PFSK-1 (cell line): ENCODE measurements around the gene SNX3.

Experiments used
- FOXP2 ChIP-seq: optimal IDR thresholded peaks from 2 replicates; pipeline ENCODE3; 2011; ENCODE audit warnings: borderline replicate concordance, control low read depth, inconsistent platforms; ENCODE audit not compliant: insufficient read depth; ENCODE audit errors: extremely low read length, extremely low read depth
- POLR2AphosphoS5 ChIP-seq: IDR thresholded peaks from 2 replicates; pipeline ENCODE4 v1.6.1; 2012; ENCODE audit warnings: low read depth, mild to moderate bottlenecking, control low read depth, low read length, moderate library complexity
- REST ChIP-seq, 2 experiments: IDR thresholded peaks; 2 replicates each; pipeline versions ENCODE4 v1.6.1 to v1.8.0; 2011 to 2012; ENCODE audit warnings: low read depth in 2 of 2, low read length in 2 of 2, control low read depth in 1 of 2, inconsistent platforms in 1 of 2, mild to moderate bottlenecking in 1 of 2, moderate library complexity in 1 of 2; ENCODE audit not compliant: insufficient read depth in 1 of 2
- SIN3A ChIP-seq: IDR thresholded peaks from 2 replicates; pipeline ENCODE4 v1.6.1; 2012; ENCODE audit warnings: mild to moderate bottlenecking, low read length, moderate library complexity, borderline replicate concordance; ENCODE audit not compliant: insufficient read depth
- TAF1 ChIP-seq: IDR thresholded peaks from 2 replicates; pipeline ENCODE4 v1.6.1; 2012; ENCODE audit warnings: low read length, control low read depth, borderline replicate concordance; ENCODE audit not compliant: insufficient read depth

Gene SNX3

GRCh38 chr6:108195209-108195608, 65.6 kb downstream of the SNX3 start:
- TF ChIP-seq REST (IDR thresholded peaks at IDR 0.05; ENCODE audit: insufficient read depth in 1 of 2, low read depth in 2 of 2, low read length in 2 of 2) = no peak
- no peak for TF ChIP-seq SIN3A
- no peak for TF ChIP-seq POLR2AphosphoS5
- no peak for TF ChIP-seq TAF1
- TF ChIP-seq FOXP2 = no peak

GRCh38 chr6:108194503-108194902, 66.3 kb downstream of the SNX3 start:
- TF ChIP-seq REST (IDR thresholded peaks at IDR 0.05; ENCODE audit: insufficient read depth in 1 of 2, low read depth in 2 of 2, low read length in 2 of 2) (no peak), TAF1 (no peak), FOXP2 (no peak), POLR2AphosphoS5 (no peak), SIN3A (no peak)

GRCh38 chr6:108193835-108194234, 67.0 kb downstream of the SNX3 start:
- TF ChIP-seq FOXP2 = no peak
- TF ChIP-seq SIN3A = no peak
- TF ChIP-seq POLR2AphosphoS5 = no peak
- TF ChIP-seq REST (IDR thresholded peaks at IDR 0.05; ENCODE audit: insufficient read depth in 1 of 2, low read depth in 2 of 2, low read length in 2 of 2) = no peak
- TF ChIP-seq TAF1 = no peak

- TF ChIP-seq REST (IDR thresholded peaks at IDR 0.05; ENCODE audit: insufficient read depth in 1 of 2, low read depth in 2 of 2, low read length in 2 of 2) (no peak), TAF1 (no peak), FOXP2 (no peak), POLR2AphosphoS5 (no peak), SIN3A (no peak)
Measured at GRCh38 chr6:108193131-108193530, 67.7 kb downstream of the SNX3 start.

- no peak for TF ChIP-seq TAF1
- TF ChIP-seq SIN3A = no peak
- no peak for TF ChIP-seq FOXP2
- TF ChIP-seq REST (IDR thresholded peaks at IDR 0.05; ENCODE audit: insufficient read depth in 1 of 2, low read depth in 2 of 2, low read length in 2 of 2) = no peak
- no peak for TF ChIP-seq POLR2AphosphoS5
Measured at GRCh38 chr6:108187519-108187918, 73.3 kb downstream of the SNX3 start.
